H1 (cell line): ENCODE data around the gene CACNA1B. TPM values are rescaled to one million over a fixed set of nuclear protein-coding genes. Genes with fewer than 3 reads are reported as not detected.

Source experiments
- CTCF ChIA-PET: fragments of 300-600 bp; sonication (Branson Sonifier 250); formaldehyde crosslinking; loops from one replicate; lab custom pipeline; 2021; ENCODE audit not compliant: partially characterized antibody; lab: Charles Lee
- POLR2A ChIA-PET: fragments of 300-600 bp; sonication (Branson Sonifier 250); formaldehyde crosslinking; loops from one replicate; lab custom pipeline; 2021; ENCODE audit warnings: inconsistent platforms; ENCODE audit not compliant: partially characterized antibody; lab: Charles Lee
- DNase-seq, 2 experiments: peaks; one replicate each; pipeline versions ENCODE4 v3.0.0 to v3.0.0-alpha.2; 2010 to 2022; ENCODE audit warnings: low spot score in 2 of 2, low read depth in 1 of 2, mixed read lengths in 1 of 2
- FAIRE-seq: peaks from 2 replicates; lab custom pipeline; 2011; peaks lifted over from hg19 to GRCh38; lab: Jason Lieb, UNC
- H2AFZ ChIP-seq: 2 replicates; pipeline ENCODE4 v1.8.1; 2012; ENCODE audit warnings: low read length, inconsistent platforms
- H2AK5ac ChIP-seq: 2 replicates; pipeline ENCODE4 v1.6.1; 2013; ENCODE audit warnings: low read depth, low read length
- H2BK120ac ChIP-seq: replicated peaks from 2 replicates; pipeline ENCODE3; 2013; ENCODE audit warnings: low read depth, low read length, inconsistent platforms
- H2BK12ac ChIP-seq: 2 replicates; pipeline ENCODE4 v1.6.1; 2013; ENCODE audit warnings: low read depth, low read length
- H2BK15ac ChIP-seq: 2 replicates; pipeline ENCODE4 v1.6.1; 2013; ENCODE audit warnings: low read length
- H2BK20ac ChIP-seq: 2 replicates; pipeline ENCODE4 v1.6.1; 2013; ENCODE audit warnings: low read length
- H2BK5ac ChIP-seq: 2 replicates; pipeline ENCODE4 v1.6.1; 2013; ENCODE audit warnings: low read depth, low read length
- H3K14ac ChIP-seq: 2 replicates; pipeline ENCODE4 v1.6.1; 2013; ENCODE audit warnings: inconsistent platforms; ENCODE audit not compliant: insufficient read length
- H3K18ac ChIP-seq: 2 replicates; pipeline ENCODE4 v1.6.1; 2013; ENCODE audit warnings: low read length; ENCODE audit errors: extremely low read depth
- H3K23ac ChIP-seq: 2 replicates; pipeline ENCODE4 v1.6.1; 2013; ENCODE audit warnings: inconsistent platforms; ENCODE audit not compliant: insufficient read length
- H3K23me2 ChIP-seq: 2 replicates; pipeline ENCODE4 v1.6.1; 2013; ENCODE audit warnings: low read depth, low read length
- H3K27ac ChIP-seq: 2 replicates; pipeline ENCODE4 v1.6.1; 2011; ENCODE audit warnings: low read depth, low read length, inconsistent platforms
- H3K27me3 ChIP-seq, 4 experiments: replicated peaks in 1 of 4; 1 replicate in 1 of 4; 2 replicates in 3 of 4; pipeline versions ENCODE4 v1.6.1 to v1.8.1; 2011 to 2013; ENCODE audit warnings: low read length in 3 of 4, mild to moderate bottlenecking in 3 of 4, inconsistent platforms in 2 of 4, mixed read lengths in 2 of 4, moderate library complexity in 1 of 4; ENCODE audit not compliant: control insufficient read depth in 3 of 4, insufficient read depth in 3 of 4; ENCODE audit errors: extremely low read depth in 1 of 4
- H3K36me3 ChIP-seq, 4 experiments: 2 replicates each; pipeline versions ENCODE4 v1.6.1 to v1.8.1; 2011 to 2013; ENCODE audit warnings: mild to moderate bottlenecking in 4 of 4, low read length in 3 of 4, moderate library complexity in 2 of 4, control low read depth in 1 of 4, inconsistent platforms in 1 of 4; ENCODE audit not compliant: insufficient read depth in 4 of 4, control insufficient read depth in 2 of 4
- H3K4ac ChIP-seq: replicated peaks from 2 replicates; pipeline ENCODE3; 2013; ENCODE audit warnings: low read length, low read depth, mixed read lengths, inconsistent platforms; ENCODE audit not compliant: insufficient read length
- H3K4me1 ChIP-seq, 4 experiments: replicated peaks in 1 of 4; 1 replicate in 1 of 4; 2 replicates in 3 of 4; pipeline versions ENCODE4 v1.6.1 to v1.8.1; 2011 to 2013; ENCODE audit warnings: low read length in 3 of 4, inconsistent platforms in 2 of 4, mixed read lengths in 1 of 4; ENCODE audit not compliant: insufficient read depth in 4 of 4, control insufficient read depth in 3 of 4
- H3K4me2 ChIP-seq, 2 experiments: 2 replicates each; pipeline versions ENCODE4 v1.6.1 to v1.8.1; 2011 to 2013; ENCODE audit warnings: low read depth in 2 of 2, low read length in 2 of 2, control low read depth in 1 of 2, inconsistent platforms in 1 of 2, mild to moderate bottlenecking in 1 of 2; ENCODE audit not compliant: insufficient read depth in 1 of 2
- H3K4me3 ChIP-seq, 4 experiments: fragments of 200-600, 300-600 bp in 1 of 4; sonication (generic), shearing (Covaris generic), sonication (Bioruptor Twin) in 1 of 4; 2 replicates each; pipeline versions ENCODE4 v1.5.1 to v1.8.1; 2011 to 2016; ENCODE audit warnings: low read length in 4 of 4, low read depth in 3 of 4, control low read depth in 2 of 4, inconsistent platforms in 2 of 4, mild to moderate bottlenecking in 2 of 4, mixed read lengths in 1 of 4, moderate library complexity in 1 of 4; ENCODE audit not compliant: insufficient read depth in 2 of 4; ENCODE audit errors: extremely low read depth in 1 of 4
- H3K56ac ChIP-seq: replicated peaks from 2 replicates; pipeline ENCODE3; 2013; ENCODE audit warnings: low read depth, mild to moderate bottlenecking, mixed read lengths, low read length, inconsistent platforms; ENCODE audit not compliant: insufficient read length
- H3K79me1 ChIP-seq: 2 replicates; pipeline ENCODE4 v1.6.1; 2013; ENCODE audit warnings: low read depth, low read length, control low read depth
- H3K79me2 ChIP-seq, 2 experiments: 2 replicates each; pipeline versions ENCODE4 v1.6.1 to v1.8.1; 2012 to 2013; ENCODE audit warnings: low read length in 2 of 2, mild to moderate bottlenecking in 2 of 2, inconsistent platforms in 1 of 2; ENCODE audit not compliant: insufficient read depth in 2 of 2, control insufficient read depth in 1 of 2
- H3K9ac ChIP-seq, 4 experiments: replicated peaks in 1 of 4; 1 replicate in 1 of 4; 2 replicates in 3 of 4; pipeline versions ENCODE4 v1.6.1 to v1.8.1; 2011 to 2013; ENCODE audit warnings: low read depth in 3 of 4, low read length in 3 of 4, control low read depth in 2 of 4, mild to moderate bottlenecking in 2 of 4, moderate library complexity in 2 of 4, inconsistent platforms in 1 of 4; ENCODE audit errors: extremely low read depth in 1 of 4
- H3K9me3 ChIP-seq, 2 experiments: 2 replicates each; pipeline versions ENCODE4 v1.6.1 to v1.8.1; 2012 to 2013; ENCODE audit warnings: mild to moderate bottlenecking in 2 of 2, moderate library complexity in 2 of 2, control low read depth in 1 of 2, inconsistent platforms in 1 of 2, low read depth in 1 of 2, low read length in 1 of 2, mixed read lengths in 1 of 2; ENCODE audit not compliant: insufficient read depth in 2 of 2
- H4K20me1 ChIP-seq, 2 experiments: replicated peaks in 1 of 2; 2 replicates each; pipeline versions ENCODE3 to v1.8.1; 2011 to 2013; ENCODE audit warnings: inconsistent platforms in 2 of 2, low read length in 2 of 2, mild to moderate bottlenecking in 1 of 2; ENCODE audit not compliant: insufficient read depth in 2 of 2, control insufficient read depth in 1 of 2
- H4K5ac ChIP-seq: 2 replicates; pipeline ENCODE4 v1.6.1; 2013; ENCODE audit warnings: low read length, low read depth, mixed read lengths, inconsistent platforms; ENCODE audit not compliant: insufficient read length
- H4K8ac ChIP-seq: 2 replicates; pipeline ENCODE4 v1.8.0; 2013; ENCODE audit warnings: mild to moderate bottlenecking, moderate library complexity, low read length, inconsistent platforms; ENCODE audit not compliant: insufficient read depth; ENCODE audit errors: extremely low read depth
- H4K91ac ChIP-seq: replicated peaks from 2 replicates; pipeline ENCODE3; 2013; ENCODE audit warnings: low read length, mixed read lengths, inconsistent platforms; ENCODE audit not compliant: insufficient read length
- ATF3 ChIP-seq: IDR thresholded peaks from 2 replicates; pipeline ENCODE4 v1.6.1; 2011; ENCODE audit warnings: low read depth, mild to moderate bottlenecking, low read length; ENCODE audit not compliant: insufficient read depth
- CEBPB ChIP-seq: IDR thresholded peaks from 2 replicates; pipeline ENCODE4 v1.6.1; 2012; ENCODE audit warnings: low read depth, low read length
- CHD1 ChIP-seq: IDR thresholded peaks from 2 replicates; pipeline ENCODE4 v1.6.1; 2012; ENCODE audit warnings: low read depth, low read length, improper control_type of control experiment
- EZH2 ChIP-seq: fragments of 200-600 bp; sonication (generic); IDR thresholded peaks from 2 replicates; pipeline ENCODE4 v1.7.1; 2012; ENCODE audit warnings: low read depth, mild to moderate bottlenecking, moderate library complexity, low read length, inconsistent platforms; ENCODE audit not compliant: severe bottlenecking
- GABPA ChIP-seq: IDR thresholded peaks from 2 replicates; pipeline ENCODE4 v1.6.1; 2011; ENCODE audit warnings: mild to moderate bottlenecking, low read length, moderate library complexity, borderline replicate concordance; ENCODE audit not compliant: insufficient read depth
- JUN ChIP-seq: IDR thresholded peaks from 2 replicates; pipeline ENCODE4 v1.6.1; 2011; ENCODE audit warnings: low read depth, mild to moderate bottlenecking, improper control_type of control experiment, low read length
- KDM1A ChIP-seq: fragments of 200-600, 300-600 bp; sonication (generic); IDR thresholded peaks from 2 replicates; pipeline ENCODE4 v1.7.1; 2016; ENCODE audit warnings: mild to moderate bottlenecking, low read length, borderline replicate concordance
- KDM4A ChIP-seq: IDR thresholded peaks from one replicate; pipeline ENCODE4 v1.7.1; 2012; ENCODE audit warnings: low read depth, mild to moderate bottlenecking, moderate library complexity, low read length, inconsistent platforms; ENCODE audit not compliant: severe bottlenecking
- NANOG ChIP-seq: IDR thresholded peaks from 2 replicates; pipeline ENCODE4 v1.6.1; 2011; ENCODE audit warnings: low read length, low read depth, mild to moderate bottlenecking, inconsistent platforms; ENCODE audit not compliant: insufficient read depth, poor library complexity, severe bottlenecking
- SRF ChIP-seq: IDR thresholded peaks from 2 replicates; pipeline ENCODE4 v1.6.1; 2011; ENCODE audit warnings: mild to moderate bottlenecking, low read depth, low read length, moderate library complexity
- SUZ12 ChIP-seq: fragments of 200-600 bp; sonication (generic); IDR thresholded peaks from 2 replicates; pipeline ENCODE4 v1.6.1; 2012; ENCODE audit warnings: mild to moderate bottlenecking, inconsistent platforms, low read length, moderate library complexity, mixed read lengths
- TAF7 ChIP-seq: optimal IDR thresholded peaks from 2 replicates; pipeline ENCODE3; 2011; ENCODE audit warnings: low read depth, mild to moderate bottlenecking, inconsistent platforms, low read length, moderate library complexity, borderline replicate concordance
- WGBS, 2 experiments: shearing (Covaris generic) in 1 of 2; methylation state at CpG; one replicate each; pipeline versions ENCODE4 v1.1.6 to v1.1.7; 2013 to 2015; ENCODE audit warnings: low lambda C conversion rate in 2 of 2, mixed read lengths in 2 of 2, inconsistent platforms in 1 of 2, low coverage in 1 of 2, missing lambda C conversion rate in 1 of 2; ENCODE audit not compliant: insufficient replicate concordance in 2 of 2, insufficient coverage in 1 of 2, insufficient read length in 1 of 2; ENCODE audit errors: extremely low coverage in 1 of 2, missing lambda C conversion rate in 1 of 2; 5-methylcytosine and 5-hydroxymethylcytosine counted together
- polyA plus RNA-seq, 7 experiments: library from polyadenylated mRNA; depleted of rRNA in 3 of 7; stranded (reverse) in 5 of 7; unstranded in 2 of 7; fragments of >200 nt in 5 of 7; fragments of 200-250 nt in 2 of 7; gene quantifications; 1 replicate in 5 of 7; 2 replicates in 1 of 7; 4 replicates in 1 of 7; pipeline versions ENCODE4 v1.2.1 to v1.2.3, GENCODE V29; 2011 to 2013; ENCODE audit warnings: missing spikeins in 2 of 7, mixed read lengths in 2 of 7
- total RNA-seq: library from RNA; stranded (reverse); fragmentation: NEBNext Ultra II Directional; extraction: Animal tissue kit (Norgen Biotek cat#: 25700); gene quantifications from 2 replicates; pipeline ENCODE4 v1.2.1, GENCODE V29; 2021
- TF ChIP-seq, protein P1 (sequence below): IDR thresholded peaks from 2 replicates; pipeline ENCODE4 v1.6.1; 2012; ENCODE audit warnings: inconsistent platforms

CACNA1B gene
- total and polyA plus RNA-seq, 2 of the 8 experiments (the other 6 are each of a cell fraction or from before 2014, with no cell fraction given), result 1.5 to 5.7 TPM

DNA sequence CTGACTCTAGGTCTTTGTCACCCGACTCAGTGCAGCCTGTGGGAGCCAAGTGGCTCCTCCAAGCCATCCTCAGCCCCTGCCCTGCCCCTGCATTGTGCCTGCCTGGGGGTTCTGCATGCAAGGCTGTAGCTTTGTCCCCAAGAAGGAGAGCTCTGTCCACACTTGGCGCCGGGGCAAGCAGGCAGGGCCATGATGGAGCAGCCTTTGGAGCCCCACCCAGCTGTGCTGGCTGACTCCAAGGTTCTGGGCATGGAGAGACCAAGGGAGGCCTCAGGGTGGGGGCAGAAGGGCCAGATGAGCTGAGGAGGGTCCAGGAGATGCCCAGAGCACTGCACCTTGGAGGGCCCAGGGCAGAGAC, 226.2 kb downstream of the CACNA1B start:
- WGBS, 2 experiments, result 88% methylated on average over 3 of the region's 3 CpGs; no CpG with 5 or more reads in 1 of the 2 experiments
- H3K27ac ChIP-seq, result no peak overlapping the region
- H3K23me2 ChIP-seq, result no peaks in the 10 kb centered on the region
- H2BK5ac ChIP-seq, result no peak overlapping the region
- no peak overlapping the region for H3K4me3 ChIP-seq
- no peaks in the 10 kb centered on the region for H3K79me1 ChIP-seq
- no peak overlapping the region for H4K8ac ChIP-seq
- no peak overlapping the region for H2BK12ac ChIP-seq
- no peak overlapping the region for H2AFZ ChIP-seq
- no peaks in the 10 kb centered on the region for H3K79me2 ChIP-seq
- H3K14ac ChIP-seq, result no peak overlapping the region
- H4K91ac ChIP-seq, result no peak overlapping the region
- no peak overlapping the region for H3K9ac ChIP-seq
- H3K56ac ChIP-seq, result no peak overlapping the region
- ChIA-PET CTCF (interaction anchor here (0.6 to 1.5 kb wide), 4 partner anchors 36 to 355 kb away, joined by 3 to 4 read pairs (median 3); no protein-coding TSS in a partner anchor), POLR2A (no interaction called here)
- H2BK15ac ChIP-seq, result no peak overlapping the region
- H3K4me2 ChIP-seq, result no peak overlapping the region
- no peaks in the 10 kb centered on the region for H3K27me3 ChIP-seq
- H2AK5ac ChIP-seq, result no peak overlapping the region
- no peak overlapping the region for H2BK120ac ChIP-seq
- H3K36me3 ChIP-seq, result no peaks in the 10 kb centered on the region
- no peak for FAIRE-seq
- peaks cover 0 to 4% of the 10 kb centered on the region in 2 experiments for H4K20me1 ChIP-seq
- peak in 1 of 2 experiments; percentile 35 for DNase-seq
- peaks cover 29 to 80% of the 10 kb centered on the region in 2 experiments; a peak in 3 of 4 replicates for H3K9me3 ChIP-seq
- H3K4me1 ChIP-seq, result no peaks in the 10 kb centered on the region; a peak in 1 of 7 replicates
- no peak overlapping the region for H3K18ac ChIP-seq
- no peak overlapping the region for H4K5ac ChIP-seq
- H3K23ac ChIP-seq, result no peak overlapping the region
- no peak overlapping the region for H2BK20ac ChIP-seq
- no peak overlapping the region for H3K4ac ChIP-seq
- TF ChIP-seq SRF, result no peak
- TF ChIP-seq JUN, result no peak
- TF ChIP-seq SUZ12, result no peak
- no peak for TF ChIP-seq CEBPB
- TF ChIP-seq, protein P1, sequence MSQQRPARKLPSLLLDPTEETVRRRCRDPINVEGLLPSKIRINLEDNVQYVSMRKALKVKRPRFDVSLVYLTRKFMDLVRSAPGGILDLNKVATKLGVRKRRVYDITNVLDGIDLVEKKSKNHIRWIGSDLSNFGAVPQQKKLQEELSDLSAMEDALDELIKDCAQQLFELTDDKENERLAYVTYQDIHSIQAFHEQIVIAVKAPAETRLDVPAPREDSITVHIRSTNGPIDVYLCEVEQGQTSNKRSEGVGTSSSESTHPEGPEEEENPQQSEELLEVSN, result no peak
- TF ChIP-seq KDM1A, result no peak
- no peak for TF ChIP-seq KDM4A
- TF ChIP-seq ATF3, result no peak
- no peak for TF ChIP-seq TAF7
- no peak for TF ChIP-seq CHD1
- TF ChIP-seq GABPA, result no peak
- TF ChIP-seq EZH2, result no peak
- TF ChIP-seq NANOG, result no peak
